ENCODE results near the gene KLHL8. TPM values are rescaled to one million over a fixed set of nuclear protein-coding genes. Genes with fewer than 3 reads are reported as not detected.
"Not testable (repeated sequence)": the region's sequence is repeated elsewhere in the genome, so short reads cannot be mapped to it uniquely, and the experiment has no call there.

Gene KLHL8
- total RNA-seq, 1 donor from 2014 or later: 7.6 TPM

DNA sequence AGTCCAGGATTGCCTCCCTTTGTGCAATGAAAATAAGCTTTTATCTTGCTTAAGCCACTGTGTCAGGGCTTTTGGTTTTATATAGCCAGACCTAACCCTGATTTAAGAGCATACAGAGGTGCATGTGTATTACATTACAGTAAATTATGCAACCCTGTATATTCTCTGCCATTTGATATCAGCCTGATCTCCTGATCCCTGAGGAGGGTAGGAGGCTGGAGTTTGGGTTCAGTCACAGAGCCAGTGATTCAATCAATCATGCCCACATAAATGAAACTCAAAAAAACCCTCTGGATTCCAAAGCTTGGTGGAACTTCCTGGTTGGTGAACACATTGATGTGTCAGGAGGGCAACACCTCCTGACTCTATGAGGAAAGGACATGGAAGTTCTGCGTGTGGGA is 7.3 kb upstream of the KLHL8 start:
- no peak for DNase-seq (ENCODE audit: low read depth)
- Histone ChIP-seq H3K4me3 (ENCODE audit: low read depth, low read length) (no peak overlapping the region), H3K27me3 (ENCODE audit: control insufficient read depth, insufficient read depth, low read length) (no peaks in the 10 kb centered on the region), H3K36me3 (ENCODE audit: control insufficient read depth, insufficient read depth, low read length) (no peaks in the 10 kb centered on the region)
- TF ChIP-seq, protein P1, sequence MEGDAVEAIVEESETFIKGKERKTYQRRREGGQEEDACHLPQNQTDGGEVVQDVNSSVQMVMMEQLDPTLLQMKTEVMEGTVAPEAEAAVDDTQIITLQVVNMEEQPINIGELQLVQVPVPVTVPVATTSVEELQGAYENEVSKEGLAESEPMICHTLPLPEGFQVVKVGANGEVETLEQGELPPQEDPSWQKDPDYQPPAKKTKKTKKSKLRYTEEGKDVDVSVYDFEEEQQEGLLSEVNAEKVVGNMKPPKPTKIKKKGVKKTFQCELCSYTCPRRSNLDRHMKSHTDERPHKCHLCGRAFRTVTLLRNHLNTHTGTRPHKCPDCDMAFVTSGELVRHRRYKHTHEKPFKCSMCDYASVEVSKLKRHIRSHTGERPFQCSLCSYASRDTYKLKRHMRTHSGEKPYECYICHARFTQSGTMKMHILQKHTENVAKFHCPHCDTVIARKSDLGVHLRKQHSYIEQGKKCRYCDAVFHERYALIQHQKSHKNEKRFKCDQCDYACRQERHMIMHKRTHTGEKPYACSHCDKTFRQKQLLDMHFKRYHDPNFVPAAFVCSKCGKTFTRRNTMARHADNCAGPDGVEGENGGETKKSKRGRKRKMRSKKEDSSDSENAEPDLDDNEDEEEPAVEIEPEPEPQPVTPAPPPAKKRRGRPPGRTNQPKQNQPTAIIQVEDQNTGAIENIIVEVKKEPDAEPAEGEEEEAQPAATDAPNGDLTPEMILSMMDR (IDR thresholded peaks at IDR 0.05; ENCODE audit: insufficient read depth, low read length, poor library complexity, severe bottlenecking): no peak

DNA sequence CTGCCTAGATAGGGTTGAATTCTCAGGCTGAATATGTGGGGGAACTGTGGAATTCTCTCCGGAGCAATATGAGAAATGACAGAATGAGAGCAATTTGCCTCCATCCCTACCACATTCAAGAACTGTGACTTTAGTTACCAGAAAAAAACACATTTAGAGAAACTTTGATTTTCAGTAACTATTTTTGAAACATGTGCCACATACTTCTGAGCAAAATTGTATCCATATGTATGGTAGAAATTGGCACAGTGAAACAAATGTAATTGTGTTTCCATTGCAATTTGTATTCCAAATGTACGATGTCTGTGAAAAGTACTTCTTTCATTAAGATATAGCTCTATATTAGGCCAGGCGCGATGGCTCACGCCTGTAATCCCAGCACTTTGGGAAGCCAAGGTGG is 5.5 kb upstream of the KLHL8 start:
- H3K36me3 ChIP-seq (ENCODE audit: control insufficient read depth, insufficient read depth, low read length): no peaks in the 10 kb centered on the region
- no peak overlapping the region for H3K4me3 ChIP-seq (ENCODE audit: low read depth, low read length)
- no peak for DNase-seq (ENCODE audit: low read depth)
- H3K27me3 ChIP-seq (ENCODE audit: control insufficient read depth, insufficient read depth, low read length): no peaks in the 10 kb centered on the region
- TF ChIP-seq, protein P1 (IDR thresholded peaks at IDR 0.05; ENCODE audit: insufficient read depth, low read length, poor library complexity, severe bottlenecking): no peak

DNA sequence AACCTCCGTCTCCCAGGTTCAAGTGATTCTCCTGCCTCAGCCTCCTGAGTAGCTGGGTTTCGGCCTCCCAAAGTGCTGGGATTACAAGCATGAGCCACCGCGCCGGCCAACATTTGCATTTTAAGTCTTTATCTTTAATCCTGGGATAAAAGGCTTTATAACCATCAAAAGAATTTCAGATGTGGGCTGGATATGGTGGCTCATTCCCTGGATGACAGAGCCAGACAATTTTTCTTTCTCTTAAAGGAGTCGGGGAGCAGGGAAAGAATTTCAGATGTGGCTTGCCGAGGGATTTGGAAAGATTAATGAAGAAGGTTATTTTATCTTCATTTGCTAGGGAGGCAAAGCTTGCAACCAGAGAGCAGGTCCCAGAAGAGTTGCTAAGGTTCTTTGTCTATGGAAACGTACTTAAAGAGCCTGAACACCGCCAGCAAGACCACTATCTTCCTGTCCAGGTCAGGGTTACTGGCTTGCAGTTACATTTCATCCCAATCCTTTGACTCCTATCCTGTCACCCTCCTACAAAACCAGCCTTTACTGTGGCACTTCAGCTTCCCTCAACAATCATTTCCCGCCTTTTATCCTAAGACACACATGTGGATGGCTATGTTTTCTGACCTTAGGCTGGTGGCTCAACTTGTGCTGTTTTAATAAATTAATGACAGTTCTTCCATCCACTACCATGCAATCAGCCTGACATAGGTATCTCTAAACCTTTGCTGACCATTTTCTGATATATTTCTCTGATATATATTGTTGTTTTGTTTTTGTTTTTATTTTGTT is 3.9 kb upstream of the KLHL8 start:
- TF ChIP-seq, protein P1 (IDR thresholded peaks at IDR 0.05; ENCODE audit: insufficient read depth, low read length, poor library complexity, severe bottlenecking): no peak
- DNase-seq (ENCODE audit: low read depth): no peak
- Histone ChIP-seq H3K27me3 (ENCODE audit: control insufficient read depth, insufficient read depth, low read length) (no peaks in the 10 kb centered on the region), H3K4me3 (ENCODE audit: low read depth, low read length) (no peak overlapping the region), H3K36me3 (ENCODE audit: control insufficient read depth, insufficient read depth, low read length) (no peaks in the 10 kb centered on the region)

DNA sequence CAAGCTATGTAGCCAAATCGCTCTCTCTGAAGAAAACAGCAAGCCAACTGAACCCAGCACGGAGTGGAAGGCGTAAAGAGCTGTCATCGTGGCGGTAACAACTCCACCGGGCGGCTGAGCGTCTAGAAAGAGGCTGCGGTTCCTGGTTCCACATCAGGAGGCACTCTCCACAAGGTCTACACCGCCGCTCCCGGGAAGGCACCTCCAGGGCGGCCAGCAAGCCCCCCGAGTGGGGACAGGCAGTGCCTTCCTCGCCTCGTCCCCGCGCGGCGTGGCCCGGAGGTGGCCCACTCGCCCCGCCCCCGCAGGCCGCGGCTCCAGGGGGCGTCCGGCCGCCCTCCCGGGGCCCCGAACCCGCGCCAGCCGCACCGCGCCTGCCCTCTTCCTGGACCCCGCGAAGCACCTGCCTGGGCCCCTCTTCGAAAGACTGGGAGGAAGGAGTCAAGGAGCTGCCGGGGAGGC is 755 bp downstream of the KLHL8 start:
- TF ChIP-seq, protein P1 (IDR thresholded peaks at IDR 0.05; ENCODE audit: insufficient read depth, low read length, poor library complexity, severe bottlenecking): peak; percentile 25
- peak overlapping the region; percentile 100 for H3K4me3 ChIP-seq (ENCODE audit: low read depth, low read length)
- DNase-seq (ENCODE audit: low read depth): no peak
- no peaks in the 10 kb centered on the region for H3K36me3 ChIP-seq (ENCODE audit: control insufficient read depth, insufficient read depth, low read length)
- H3K27me3 ChIP-seq (ENCODE audit: control insufficient read depth, insufficient read depth, low read length): no peaks in the 10 kb centered on the region

DNA sequence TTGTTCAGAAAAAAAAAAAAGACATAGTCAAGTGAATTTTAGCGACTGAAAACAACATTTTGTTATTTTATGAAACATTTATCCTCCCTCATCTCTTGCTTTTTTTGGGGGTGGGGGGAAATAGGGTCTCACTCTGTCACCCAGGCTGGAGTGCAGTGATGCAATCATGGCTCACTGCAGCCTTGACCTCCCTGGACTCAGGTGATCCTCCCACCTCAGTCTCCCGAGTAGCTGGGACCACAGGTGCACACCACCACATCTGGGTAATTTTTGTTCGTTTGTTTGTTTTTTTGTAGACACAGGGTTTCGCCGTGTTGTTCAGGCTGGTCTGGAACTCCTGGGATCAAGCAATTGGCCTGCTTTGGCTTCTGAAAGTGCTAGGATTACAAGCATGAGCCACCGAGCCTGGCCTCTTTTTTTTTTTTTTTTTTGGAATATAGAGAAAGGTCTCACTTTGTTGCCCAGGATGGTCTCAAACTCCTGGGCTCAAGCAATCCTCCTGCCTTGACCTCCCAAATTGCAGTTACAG is 3.1 kb downstream of the KLHL8 start:
- DNase-seq (ENCODE audit: low read depth); H3K4me3 ChIP-seq (ENCODE audit: low read depth, low read length); H3K27me3 ChIP-seq (ENCODE audit: control insufficient read depth, insufficient read depth, low read length); H3K36me3 ChIP-seq (ENCODE audit: control insufficient read depth, insufficient read depth, low read length): not testable (repeated sequence)

DNA sequence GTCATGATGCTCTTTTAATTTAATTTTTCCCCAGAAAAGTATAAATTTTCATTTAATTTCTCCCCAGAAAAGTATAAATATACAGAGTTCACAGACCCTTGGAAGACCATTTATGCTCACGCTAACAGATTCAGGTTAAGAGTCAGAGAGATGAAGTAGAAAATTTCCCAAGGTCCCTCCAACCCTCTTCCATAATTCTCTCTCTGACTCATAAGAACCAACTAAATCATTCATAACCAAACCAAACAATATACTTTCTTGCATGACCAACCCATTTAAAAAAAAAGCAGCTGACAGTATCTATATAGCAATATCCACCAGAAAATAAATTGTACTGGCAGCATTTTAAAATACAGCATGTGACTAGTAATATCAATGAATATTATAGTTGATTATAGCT is 3.9 kb downstream of the KLHL8 start:
- TF ChIP-seq, protein P1 (IDR thresholded peaks at IDR 0.05; ENCODE audit: insufficient read depth, low read length, poor library complexity, severe bottlenecking): no peak
- H3K27me3 ChIP-seq (ENCODE audit: control insufficient read depth, insufficient read depth, low read length): no peaks in the 10 kb centered on the region
- H3K4me3 ChIP-seq (ENCODE audit: low read depth, low read length): no peak overlapping the region
- no peaks in the 10 kb centered on the region for H3K36me3 ChIP-seq (ENCODE audit: control insufficient read depth, insufficient read depth, low read length)
- no peak for DNase-seq (ENCODE audit: low read depth)
